B cell (primary cell): ENCODE measurements around the gene SNRPD3. TPM values are rescaled to one million over a fixed set of nuclear protein-coding genes. Genes with fewer than 3 reads are reported as not detected.

Source experiments
- ATAC-seq: fragments of 200-7000 bp; cut with Tn5 transposase; one replicate; pipeline ENCODE4 v1.10.0; 2021; ENCODE audit warnings: low read depth, mild to moderate bottlenecking, moderate number of reproducible peaks, moderate library complexity
- CTCF ChIA-PET: fragments of 350-600 bp; sonication (Branson Sonifier 250); formaldehyde crosslinking; loops from one replicate; lab custom pipeline; 2021; ENCODE audit warnings: antibody characterized with exemption, inconsistent platforms; lab: Charles Lee
- POLR2A ChIA-PET: fragments of 350-600 bp; sonication (Branson Sonifier 250); formaldehyde crosslinking; loops from one replicate; lab custom pipeline; 2021; ENCODE audit warnings: antibody characterized with exemption; lab: Charles Lee
- DNase-seq: peaks from one replicate; pipeline ENCODE4 v3.0.0; 2013
- H2AFZ ChIP-seq: 2 replicates; pipeline ENCODE4 v1.6.1; 2012; ENCODE audit warnings: mild to moderate bottlenecking, low read depth, low read length; ENCODE audit not compliant: insufficient read depth, poor library complexity, severe bottlenecking
- H3K27ac ChIP-seq, 2 donors: 1 replicate in 1 of 2; 2 replicates in 1 of 2; pipeline ENCODE4 v1.5.1; 2012 to 2013; ENCODE audit warnings: low read length in 2 of 2, mild to moderate bottlenecking in 2 of 2, moderate library complexity in 1 of 2
- H3K27me3 ChIP-seq, 4 experiments: fragments of 200-600 bp in 1 of 4; sonication (generic) in 1 of 4; replicated peaks in 1 of 4; 1 replicate in 2 of 4; 2 replicates in 2 of 4; pipeline versions ENCODE4 v1.6.1 to v1.7.0; 2013 to 2016; ENCODE audit warnings: low read length in 3 of 4, mild to moderate bottlenecking in 2 of 4, mixed read lengths in 1 of 4, moderate library complexity in 1 of 4; ENCODE audit not compliant: insufficient read depth in 4 of 4, control insufficient read depth in 3 of 4; ENCODE audit errors: control extremely low read depth in 1 of 4
- H3K36me3 ChIP-seq, 2 experiments: replicated peaks in 1 of 2; 1 replicate in 1 of 2; 2 replicates in 1 of 2; pipeline versions ENCODE4 v1.6.1 to v1.7.1; 2013; ENCODE audit warnings: low read length in 1 of 2; ENCODE audit not compliant: insufficient read depth in 2 of 2, control insufficient read depth in 1 of 2; ENCODE audit errors: control extremely low read depth in 1 of 2, extremely low read depth in 1 of 2
- H3K4me1 ChIP-seq, 2 donors: fragments of 200-600 bp in 1 of 2; sonication (generic) in 1 of 2; 1 replicate in 1 of 2; 2 replicates in 1 of 2; pipeline versions ENCODE4 v1.5.1 to v1.6.1; 2013 to 2017; ENCODE audit warnings: low read length in 2 of 2; ENCODE audit not compliant: control insufficient read depth in 2 of 2, insufficient read depth in 2 of 2
- H3K4me2 ChIP-seq: replicated peaks from 2 replicates; pipeline ENCODE3; 2012; ENCODE audit warnings: mild to moderate bottlenecking, low read depth, low read length; ENCODE audit not compliant: poor library complexity, severe bottlenecking
- H3K4me3 ChIP-seq, 5 experiments: fragments of 200-600 bp in 1 of 5; sonication (generic) in 1 of 5; 1 replicate in 3 of 5; 2 replicates in 2 of 5; pipeline versions ENCODE4 v1.5.1 to v1.7.0; 2011 to 2016; ENCODE audit warnings: low read length in 4 of 5, mild to moderate bottlenecking in 4 of 5, low read depth in 2 of 5, control low read depth in 1 of 5, moderate library complexity in 1 of 5; ENCODE audit not compliant: insufficient read depth in 1 of 5; ENCODE audit errors: control extremely low read depth in 1 of 5, extremely low read depth in 1 of 5
- H3K79me2 ChIP-seq: fragments of 200-600 bp; sonication (generic); one replicate; pipeline ENCODE4 v1.6.0; 2016; ENCODE audit warnings: low read length; ENCODE audit not compliant: control insufficient read depth, insufficient read depth
- H3K9ac ChIP-seq: fragments of 200-600 bp; sonication (generic); 2 replicates; pipeline ENCODE4 v1.6.1; 2017; ENCODE audit warnings: mild to moderate bottlenecking, low read length, moderate library complexity
- H3K9me3 ChIP-seq, 3 donors: one replicate each; pipeline versions ENCODE4 v1.6.1 to v1.7.1; 2013; ENCODE audit warnings: low read length in 2 of 3; ENCODE audit not compliant: control insufficient read depth in 2 of 3, insufficient read depth in 1 of 3; ENCODE audit errors: control extremely low read depth in 1 of 3
- H4K20me1 ChIP-seq: 2 replicates; pipeline ENCODE4 v1.6.0; 2012; ENCODE audit warnings: mild to moderate bottlenecking, low read length; ENCODE audit not compliant: insufficient read depth, control insufficient read depth, poor library complexity, severe bottlenecking
- H3K27ac Mint-ChIP-seq: one replicate; pipeline ENCODE4 v1.8.0; 2021; ENCODE audit warnings: mixed read lengths
- H3K27me3 Mint-ChIP-seq: one replicate; pipeline ENCODE4 v1.8.0; 2021; ENCODE audit warnings: mixed read lengths
- H3K4me1 Mint-ChIP-seq: one replicate; pipeline ENCODE4 v1.8.0; 2021; ENCODE audit warnings: mixed read lengths
- H3K4me3 Mint-ChIP-seq: one replicate; pipeline ENCODE4 v1.8.0; 2021; ENCODE audit warnings: mixed read lengths
- H3K9me3 Mint-ChIP-seq: one replicate; pipeline ENCODE4 v1.8.0; 2022; ENCODE audit warnings: mixed read lengths; ENCODE audit not compliant: insufficient read depth
- CTCF ChIP-seq: fragments of 200-600 bp; IDR thresholded peaks from one replicate; pipeline ENCODE4 v1.8.0; 2022; ENCODE audit warnings: antibody characterized with exemption, mild to moderate bottlenecking
- EZH2 ChIP-seq: IDR thresholded peaks from 2 replicates; pipeline ENCODE4 v1.6.1; 2012; ENCODE audit warnings: borderline replicate concordance, low read depth, mild to moderate bottlenecking, moderate library complexity, low read length; ENCODE audit not compliant: insufficient read depth, poor library complexity, severe bottlenecking
- WGBS: methylation state at CpG from one replicate; pipeline ENCODE4 v1.1.5; 2013; ENCODE audit warnings: missing lambda C conversion rate; ENCODE audit not compliant: insufficient coverage; 5-methylcytosine and 5-hydroxymethylcytosine counted together
- intact Hi-C: fragments of 100-400 bp; cut with micrococcal nuclease; formaldehyde crosslinking; loops from one replicate; pipeline ENCODE4 v1.10.0; 2022
- polyA plus RNA-seq: library from polyadenylated mRNA; depleted of rRNA; stranded (reverse); fragments of >200 nt; gene quantifications from 2 replicates; pipeline ENCODE4 v1.2.3, GENCODE V29; 2012
- total RNA-seq, 2 donors: library from RNA; stranded (reverse); fragments of 120-200 nt in 1 of 2; gene quantifications; 1 replicate in 1 of 2; 2 replicates in 1 of 2; pipeline versions ENCODE4 v1.2.3 to v1.2.4, GENCODE V29; 2013 to 2022

Gene SNRPD3
- total and polyA plus RNA-seq, 2 donors (not counting 1 experiment from before 2014, with no cell fraction given) = 76.7 to 165 TPM

GRCh38 chr22:24566899-24567511 is 11.2 kb downstream of the SNRPD3 start:
- ATAC-seq (no peak), DNase-seq (no peak)
- Histone ChIP-seq H3K9ac (no peak overlapping the region), H3K27ac (no peak overlapping the region), H3K4me3 (no peak overlapping the region), H3K9me3 (no peaks in the 10 kb centered on the region), H3K4me2 (no peak overlapping the region), H3K4me1 (peaks cover 10 to 11% of the 10 kb centered on the region in 2 donors), H3K79me2 (peaks cover 53% of the 10 kb centered on the region), H4K20me1 (peaks cover 86% of the 10 kb centered on the region), H3K27me3 (no peaks in the 10 kb centered on the region), H3K36me3 (peaks cover 21 to 73% of the 10 kb centered on the region in 2 experiments), H2AFZ (no peak overlapping the region)
- ChIA-PET POLR2A (no interaction called here), CTCF (no interaction called here)
- no peak overlapping the region for H3K4me3 Mint-ChIP-seq
- 91% methylated on average over 6 of the region's 8 CpGs for WGBS
- peaks cover 28% of the 10 kb centered on the region for H3K4me1 Mint-ChIP-seq
- intact Hi-C loops = no loop called here
- H3K9me3 Mint-ChIP-seq = no peaks in the 10 kb centered on the region
- H3K27me3 Mint-ChIP-seq = no peaks in the 10 kb centered on the region
- H3K27ac Mint-ChIP-seq = no peak overlapping the region
- TF ChIP-seq EZH2 = no peak
- no peak for TF ChIP-seq CTCF

- TF ChIP-seq CTCF (no peak), EZH2 (no peak)
- intact Hi-C loops = no loop called here
- no peak for DNase-seq
- Mint-ChIP-seq H3K4me1 (peaks cover 26% of the 10 kb centered on the region), H3K27ac (no peak overlapping the region), H3K4me3 (no peak overlapping the region), H3K9me3 (no peaks in the 10 kb centered on the region), H3K27me3 (no peaks in the 10 kb centered on the region)
- Histone ChIP-seq H3K4me1 (peaks cover 8% of the 10 kb centered on the region in 2 donors), H3K9ac (no peak overlapping the region), H3K27me3 (no peaks in the 10 kb centered on the region), H2AFZ (no peak overlapping the region), H3K36me3 (peaks cover 21 to 74% of the 10 kb centered on the region in 2 experiments), H3K4me3 (no peak overlapping the region), H4K20me1 (peaks cover 80% of the 10 kb centered on the region), H3K27ac (no peak overlapping the region), H3K4me2 (no peak overlapping the region), H3K9me3 (no peaks in the 10 kb centered on the region), H3K79me2 (peaks cover 46% of the 10 kb centered on the region)
- WGBS = 90% methylated on average over 9 of the region's 10 CpGs
- CTCF ChIA-PET = no interaction called here
- ATAC-seq = no peak
- POLR2A ChIA-PET = no interaction called here
Observed at GRCh38 chr22:24567668-24568067, 11.9 kb downstream of the SNRPD3 start.
